Rectal smooth muscle tissue (tissue), 1 donor: ENCODE results near the gene NUDCD3.

Source experiments
- H3K27ac ChIP-seq: one replicate; pipeline ENCODE4 v1.7.0; 2013; ENCODE audit warnings: low read depth, low read length, inconsistent platforms
- H3K27me3 ChIP-seq: one replicate; pipeline ENCODE4 v1.7.0; 2013; ENCODE audit warnings: low read length; ENCODE audit not compliant: control insufficient read depth, insufficient read depth
- H3K36me3 ChIP-seq: one replicate; pipeline ENCODE4 v1.7.0; 2013; ENCODE audit warnings: low read length; ENCODE audit not compliant: control insufficient read depth, insufficient read depth
- H3K4me1 ChIP-seq: one replicate; pipeline ENCODE4 v1.7.0; 2013; ENCODE audit warnings: low read length; ENCODE audit not compliant: control insufficient read depth, insufficient read depth
- H3K4me3 ChIP-seq: one replicate; pipeline ENCODE4 v1.7.0; 2013; ENCODE audit warnings: low read length
- H3K9ac ChIP-seq: one replicate; pipeline ENCODE4 v1.7.0; 2013; ENCODE audit warnings: low read length

NUDCD3 gene

GRCh38 chr7:44353668-44354067 is 136.8 kb downstream of the NUDCD3 start:
- Histone ChIP-seq H3K9ac (no peak overlapping the region), H3K4me1 (no peaks in the 10 kb centered on the region), H3K36me3 (no peaks in the 10 kb centered on the region), H3K27me3 (no peaks in the 10 kb centered on the region), H3K27ac (no peak overlapping the region), H3K4me3 (no peak overlapping the region)

GRCh38 chr7:44348851-44349781 is 141.3 kb downstream of the NUDCD3 start:
- H3K4me1 ChIP-seq, result no peaks in the 10 kb centered on the region
- H3K36me3 ChIP-seq, result no peaks in the 10 kb centered on the region
- no peak overlapping the region for H3K9ac ChIP-seq
- no peaks in the 10 kb centered on the region for H3K27me3 ChIP-seq
- no peak overlapping the region for H3K27ac ChIP-seq
- no peak overlapping the region for H3K4me3 ChIP-seq

GRCh38 chr7:44348300-44348699 is 142.2 kb downstream of the NUDCD3 start:
- Histone ChIP-seq H3K4me3 (no peak overlapping the region), H3K27ac (no peak overlapping the region), H3K9ac (no peak overlapping the region), H3K36me3 (no peaks in the 10 kb centered on the region), H3K27me3 (no peaks in the 10 kb centered on the region), H3K4me1 (no peaks in the 10 kb centered on the region)

- H3K9ac ChIP-seq, result no peak overlapping the region
- H3K36me3 ChIP-seq, result no peaks in the 10 kb centered on the region
- no peak overlapping the region for H3K4me3 ChIP-seq
- H3K4me1 ChIP-seq, result no peaks in the 10 kb centered on the region
- no peaks in the 10 kb centered on the region for H3K27me3 ChIP-seq
- H3K27ac ChIP-seq, result no peak overlapping the region
Observed at GRCh38 chr7:44347546-44348114, 142.8 kb downstream of the NUDCD3 start.

- Histone ChIP-seq H3K4me3 (no peak overlapping the region), H3K9ac (no peak overlapping the region), H3K27ac (no peak overlapping the region), H3K27me3 (no peaks in the 10 kb centered on the region), H3K4me1 (no peaks in the 10 kb centered on the region), H3K36me3 (no peaks in the 10 kb centered on the region)
Observed at GRCh38 chr7:44346063-44346462, 144.4 kb downstream of the NUDCD3 start.

- no peak overlapping the region for H3K27ac ChIP-seq
- no peaks in the 10 kb centered on the region for H3K36me3 ChIP-seq
- H3K4me3 ChIP-seq, result no peak overlapping the region
- H3K4me1 ChIP-seq, result no peaks in the 10 kb centered on the region
- no peak overlapping the region for H3K9ac ChIP-seq
- no peaks in the 10 kb centered on the region for H3K27me3 ChIP-seq
Observed at GRCh38 chr7:44341401-44341800, 149.1 kb downstream of the NUDCD3 start.

- Histone ChIP-seq H3K4me3 (no peak overlapping the region), H3K27ac (no peak overlapping the region), H3K9ac (no peak overlapping the region), H3K27me3 (no peaks in the 10 kb centered on the region), H3K36me3 (no peaks in the 10 kb centered on the region), H3K4me1 (no peaks in the 10 kb centered on the region)
Observed at GRCh38 chr7:44338600-44338999, 151.9 kb downstream of the NUDCD3 start.

- Histone ChIP-seq H3K9ac (no peak overlapping the region), H3K36me3 (no peaks in the 10 kb centered on the region), H3K27ac (no peak overlapping the region), H3K4me3 (no peak overlapping the region), H3K27me3 (no peaks in the 10 kb centered on the region), H3K4me1 (no peaks in the 10 kb centered on the region)
Observed at GRCh38 chr7:44336491-44336890, 154.0 kb downstream of the NUDCD3 start.

- H3K9ac ChIP-seq, result no peak overlapping the region
- H3K27ac ChIP-seq, result no peak overlapping the region
- H3K4me3 ChIP-seq, result no peak overlapping the region
- no peaks in the 10 kb centered on the region for H3K36me3 ChIP-seq
- no peaks in the 10 kb centered on the region for H3K4me1 ChIP-seq
- H3K27me3 ChIP-seq, result no peaks in the 10 kb centered on the region
Observed at GRCh38 chr7:44335184-44335583, 155.3 kb downstream of the NUDCD3 start.

GRCh38 chr7:44334734-44335097 is 155.7 kb downstream of the NUDCD3 start:
- H3K9ac ChIP-seq, result no peak overlapping the region
- no peak overlapping the region for H3K27ac ChIP-seq
- no peaks in the 10 kb centered on the region for H3K4me1 ChIP-seq
- H3K36me3 ChIP-seq, result no peaks in the 10 kb centered on the region
- H3K27me3 ChIP-seq, result no peaks in the 10 kb centered on the region
- no peak overlapping the region for H3K4me3 ChIP-seq

GRCh38 chr7:44333911-44334733 is 156.3 kb downstream of the NUDCD3 start:
- H3K27ac ChIP-seq, result no peak overlapping the region
- no peaks in the 10 kb centered on the region for H3K4me1 ChIP-seq
- no peak overlapping the region for H3K9ac ChIP-seq
- no peak overlapping the region for H3K4me3 ChIP-seq
- no peaks in the 10 kb centered on the region for H3K36me3 ChIP-seq
- no peaks in the 10 kb centered on the region for H3K27me3 ChIP-seq

GRCh38 chr7:44331682-44332081 is 158.8 kb downstream of the NUDCD3 start:
- no peaks in the 10 kb centered on the region for H3K4me1 ChIP-seq
- peaks cover 3% of the 10 kb centered on the region for H3K27me3 ChIP-seq
- no peaks in the 10 kb centered on the region for H3K36me3 ChIP-seq
- H3K4me3 ChIP-seq, result no peak overlapping the region
- no peak overlapping the region for H3K27ac ChIP-seq
- H3K9ac ChIP-seq, result no peak overlapping the region
